Measurements from ENCODE around the gene CBY2.

Gene CBY2

GRCh38 chr13:45714170-45714569 lies 12.1 kb downstream of the CBY2 start:
- H3K4me3 Mint-ChIP-seq = no peak overlapping the region
- H3K4me1 Mint-ChIP-seq = no peaks in the 10 kb centered on the region
- no peaks in the 10 kb centered on the region for H3K36me3 Mint-ChIP-seq
- peaks cover 1% of the 10 kb centered on the region for H3K27me3 Mint-ChIP-seq
- no peak overlapping the region for H3K27ac Mint-ChIP-seq
- H3K9me3 Mint-ChIP-seq = no peaks in the 10 kb centered on the region

- Mint-ChIP-seq H3K4me1 (no peaks in the 10 kb centered on the region), H3K36me3 (no peaks in the 10 kb centered on the region), H3K4me3 (no peak overlapping the region), H3K27ac (peak overlapping the region; percentile 60), H3K9me3 (no peaks in the 10 kb centered on the region), H3K27me3 (peaks cover 1% of the 10 kb centered on the region)
Observed at GRCh38 chr13:45715351-45715750, 13.2 kb downstream of the CBY2 start.

- Mint-ChIP-seq H3K4me3 (no peak overlapping the region), H3K9me3 (no peaks in the 10 kb centered on the region), H3K27me3 (peaks cover 1% of the 10 kb centered on the region), H3K27ac (no peak overlapping the region), H3K36me3 (no peaks in the 10 kb centered on the region), H3K4me1 (no peaks in the 10 kb centered on the region)
Observed at GRCh38 chr13:45717349-45717748, 15.2 kb downstream of the CBY2 start.

- peaks cover 1% of the 10 kb centered on the region for H3K27me3 Mint-ChIP-seq
- no peaks in the 10 kb centered on the region for H3K9me3 Mint-ChIP-seq
- no peak overlapping the region for H3K27ac Mint-ChIP-seq
- H3K4me1 Mint-ChIP-seq = no peaks in the 10 kb centered on the region
- H3K36me3 Mint-ChIP-seq = no peaks in the 10 kb centered on the region
- no peak overlapping the region for H3K4me3 Mint-ChIP-seq
Observed at GRCh38 chr13:45718063-45718462, 15.9 kb downstream of the CBY2 start.

- H3K4me1 Mint-ChIP-seq = no peaks in the 10 kb centered on the region
- H3K9me3 Mint-ChIP-seq = no peaks in the 10 kb centered on the region
- H3K27ac Mint-ChIP-seq = no peak overlapping the region
- no peaks in the 10 kb centered on the region for H3K36me3 Mint-ChIP-seq
- H3K27me3 Mint-ChIP-seq = peaks cover 1% of the 10 kb centered on the region
- H3K4me3 Mint-ChIP-seq = no peak overlapping the region
Observed at GRCh38 chr13:45718992-45719391, 16.9 kb downstream of the CBY2 start.

- no peaks in the 10 kb centered on the region for H3K9me3 Mint-ChIP-seq
- H3K27me3 Mint-ChIP-seq = peaks cover 1% of the 10 kb centered on the region
- H3K4me1 Mint-ChIP-seq = no peaks in the 10 kb centered on the region
- H3K27ac Mint-ChIP-seq = no peak overlapping the region
- H3K4me3 Mint-ChIP-seq = no peak overlapping the region
- H3K36me3 Mint-ChIP-seq = no peaks in the 10 kb centered on the region
Observed at GRCh38 chr13:45721203-45721731, 19.1 kb downstream of the CBY2 start.

GRCh38 chr13:45723798-45724197 lies 21.7 kb downstream of the CBY2 start:
- no peaks in the 10 kb centered on the region for H3K9me3 Mint-ChIP-seq
- no peaks in the 10 kb centered on the region for H3K36me3 Mint-ChIP-seq
- H3K27me3 Mint-ChIP-seq = no peaks in the 10 kb centered on the region
- no peak overlapping the region for H3K27ac Mint-ChIP-seq
- H3K4me1 Mint-ChIP-seq = no peaks in the 10 kb centered on the region
- no peak overlapping the region for H3K4me3 Mint-ChIP-seq

GRCh38 chr13:45728759-45729158 lies 26.6 kb downstream of the CBY2 start:
- Mint-ChIP-seq H3K4me3 (no peak overlapping the region), H3K9me3 (no peaks in the 10 kb centered on the region), H3K36me3 (no peaks in the 10 kb centered on the region), H3K4me1 (no peaks in the 10 kb centered on the region), H3K27me3 (no peaks in the 10 kb centered on the region), H3K27ac (no peak overlapping the region)

- Mint-ChIP-seq H3K27ac (no peak overlapping the region), H3K4me1 (no peaks in the 10 kb centered on the region), H3K4me3 (no peak overlapping the region), H3K27me3 (no peaks in the 10 kb centered on the region), H3K9me3 (no peaks in the 10 kb centered on the region), H3K36me3 (no peaks in the 10 kb centered on the region)
Observed at GRCh38 chr13:45731455-45731854, 29.3 kb downstream of the CBY2 start.

GRCh38 chr13:45732916-45733315 lies 30.8 kb downstream of the CBY2 start:
- Mint-ChIP-seq H3K27me3 (no peaks in the 10 kb centered on the region), H3K4me3 (no peak overlapping the region), H3K27ac (no peak overlapping the region), H3K9me3 (no peaks in the 10 kb centered on the region), H3K36me3 (no peaks in the 10 kb centered on the region), H3K4me1 (no peaks in the 10 kb centered on the region)

GRCh38 chr13:45733361-45733760 lies 31.2 kb downstream of the CBY2 start:
- Mint-ChIP-seq H3K9me3 (no peaks in the 10 kb centered on the region), H3K27ac (no peak overlapping the region), H3K27me3 (no peaks in the 10 kb centered on the region), H3K36me3 (no peaks in the 10 kb centered on the region), H3K4me1 (no peaks in the 10 kb centered on the region), H3K4me3 (no peak overlapping the region)

- Mint-ChIP-seq H3K27ac (no peak overlapping the region), H3K9me3 (no peaks in the 10 kb centered on the region), H3K27me3 (no peaks in the 10 kb centered on the region), H3K36me3 (no peaks in the 10 kb centered on the region), H3K4me3 (no peak overlapping the region), H3K4me1 (no peaks in the 10 kb centered on the region)
Observed at GRCh38 chr13:45737571-45738017, 35.5 kb downstream of the CBY2 start.

GRCh38 chr13:45742985-45743384 lies 40.9 kb downstream of the CBY2 start:
- Mint-ChIP-seq H3K4me1 (no peaks in the 10 kb centered on the region), H3K4me3 (no peak overlapping the region), H3K36me3 (no peaks in the 10 kb centered on the region), H3K27me3 (no peaks in the 10 kb centered on the region), H3K27ac (no peak overlapping the region), H3K9me3 (no peaks in the 10 kb centered on the region)

- no peak overlapping the region for H3K27ac Mint-ChIP-seq
- peaks cover 2% of the 10 kb centered on the region for H3K27me3 Mint-ChIP-seq
- no peaks in the 10 kb centered on the region for H3K36me3 Mint-ChIP-seq
- no peak overlapping the region for H3K4me3 Mint-ChIP-seq
- no peaks in the 10 kb centered on the region for H3K9me3 Mint-ChIP-seq
- H3K4me1 Mint-ChIP-seq = no peaks in the 10 kb centered on the region
Observed at GRCh38 chr13:45744979-45745378, 42.9 kb downstream of the CBY2 start.

GRCh38 chr13:45747071-45747470 lies 45.0 kb downstream of the CBY2 start:
- Mint-ChIP-seq H3K36me3 (no peaks in the 10 kb centered on the region), H3K27me3 (peaks cover 2% of the 10 kb centered on the region), H3K9me3 (no peaks in the 10 kb centered on the region), H3K4me1 (no peaks in the 10 kb centered on the region), H3K27ac (no peak overlapping the region), H3K4me3 (no peak overlapping the region)

GRCh38 chr13:45748941-45749759 lies 47.0 kb downstream of the CBY2 start:
- Mint-ChIP-seq H3K27me3 (peaks cover 2% of the 10 kb centered on the region), H3K4me1 (no peaks in the 10 kb centered on the region), H3K9me3 (no peaks in the 10 kb centered on the region), H3K27ac (no peak overlapping the region), H3K36me3 (no peaks in the 10 kb centered on the region), H3K4me3 (no peak overlapping the region)

- Mint-ChIP-seq H3K9me3 (no peaks in the 10 kb centered on the region), H3K4me1 (no peaks in the 10 kb centered on the region), H3K27me3 (peaks cover 2% of the 10 kb centered on the region)
Observed at GRCh38 chr13:45750566-45750965, 48.4 kb downstream of the CBY2 start.

More at GRCh38 chr13:45750566-45750965, 48.4 kb downstream of the CBY2 start:
- Mint-ChIP-seq H3K27ac (no peak overlapping the region), H3K36me3 (no peaks in the 10 kb centered on the region), H3K4me3 (no peak overlapping the region)

All from activated naive CD4-positive, alpha-beta T cell treated with anti-CD3 and anti-CD28 coated beads, Interleukin-2, amount 50 U/mL, for 24 hours (primary cell).